ENCODE results near the gene CDC42BPB. TPM values are rescaled to one million over a fixed set of nuclear protein-coding genes. Genes with fewer than 3 reads are reported as not detected.

Gene CDC42BPB
- total and polyA plus RNA-seq, 2 experiments from 2014 or later: 13.0 to 106 TPM

DNA sequence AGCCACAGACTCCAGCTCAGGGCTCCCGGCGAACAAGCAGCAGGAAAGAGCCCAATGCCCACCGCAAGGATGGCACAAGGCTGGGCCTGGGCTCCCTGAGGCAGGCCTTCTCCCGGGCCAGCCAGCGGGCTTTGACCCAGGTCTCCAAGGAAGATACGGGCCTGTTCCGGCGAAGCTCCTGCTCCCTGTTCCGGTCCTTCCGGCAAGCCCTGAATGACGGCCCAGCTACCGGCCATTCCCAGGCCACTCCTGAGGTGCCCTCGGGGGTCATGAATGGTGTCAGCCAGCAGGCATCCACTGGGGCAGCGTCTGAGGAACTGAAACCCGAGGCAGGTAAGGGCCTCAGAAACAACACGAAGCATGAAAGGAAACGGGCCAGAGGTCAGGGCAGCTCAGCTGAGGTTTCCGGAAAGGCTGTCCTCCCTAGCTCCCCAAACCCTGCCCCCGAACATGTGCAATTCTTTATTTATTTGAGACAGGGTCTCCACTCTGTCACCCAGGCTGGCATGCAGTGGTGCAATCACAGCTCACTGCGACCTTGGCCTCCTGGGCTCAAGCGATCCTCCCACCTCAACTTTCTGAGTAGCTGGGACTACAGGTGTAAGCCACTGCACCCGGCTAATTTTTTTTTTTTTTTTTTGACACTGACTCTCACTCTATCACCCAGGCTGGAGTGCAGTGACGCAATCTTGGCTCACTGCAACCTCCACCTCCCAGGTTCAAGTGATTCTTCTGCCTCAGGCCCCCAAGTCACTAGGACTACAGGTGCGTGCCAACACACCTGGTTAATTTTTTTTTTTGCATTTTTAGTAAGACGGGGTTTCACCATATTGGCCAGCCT, 43.2 kb upstream of the CDC42BPB start:
- Histone ChIP-seq H3K4me3 (no peak overlapping the region), H3K79me2 (ENCODE audit: insufficient read depth) (no peaks in the 10 kb centered on the region), H3F3A (ENCODE audit: insufficient read depth) (no peaks in the 10 kb centered on the region), H3K4me1 (ENCODE audit: insufficient read depth) (no peaks in the 10 kb centered on the region), H3K9me2 (ENCODE audit: insufficient read depth) (no peaks in the 10 kb centered on the region), H3K9ac (no peak overlapping the region), H4K20me1 (ENCODE audit: insufficient read depth) (no peaks in the 10 kb centered on the region), H3K4me2 (ENCODE audit: unreplicated experiment) (no peak overlapping the region), H3K27me3 (replicated peaks; ENCODE audit: insufficient read depth) (peaks cover 16% of the 10 kb centered on the region), H3K36me3 (ENCODE audit: low read depth) (no peaks in the 10 kb centered on the region), H3K9me3 (ENCODE audit: low read depth) (no peaks in the 10 kb centered on the region), H3K27ac (no peak overlapping the region), H2AFZ (no peak overlapping the region)
- TF ChIP-seq EZH2 (IDR thresholded peaks at IDR 0.05; ENCODE audit: insufficient read depth, poor library complexity, severe bottlenecking) (no peak), EZH2phosphoT487 (IDR thresholded peaks at IDR 0.05; ENCODE audit: insufficient read depth, low read depth) (no peak)
- DNase-seq: no peak
- in situ Hi-C loops (cut with MboI): no loop called here
- WGBS, 2 experiments (ENCODE audit: low coverage in 1 of 2, low lambda C conversion rate in 2 of 2, missing lambda C conversion rate in 2 of 2): 84 to 85% methylated on average over 24 to 25 of the region's 25 CpGs

DNA sequence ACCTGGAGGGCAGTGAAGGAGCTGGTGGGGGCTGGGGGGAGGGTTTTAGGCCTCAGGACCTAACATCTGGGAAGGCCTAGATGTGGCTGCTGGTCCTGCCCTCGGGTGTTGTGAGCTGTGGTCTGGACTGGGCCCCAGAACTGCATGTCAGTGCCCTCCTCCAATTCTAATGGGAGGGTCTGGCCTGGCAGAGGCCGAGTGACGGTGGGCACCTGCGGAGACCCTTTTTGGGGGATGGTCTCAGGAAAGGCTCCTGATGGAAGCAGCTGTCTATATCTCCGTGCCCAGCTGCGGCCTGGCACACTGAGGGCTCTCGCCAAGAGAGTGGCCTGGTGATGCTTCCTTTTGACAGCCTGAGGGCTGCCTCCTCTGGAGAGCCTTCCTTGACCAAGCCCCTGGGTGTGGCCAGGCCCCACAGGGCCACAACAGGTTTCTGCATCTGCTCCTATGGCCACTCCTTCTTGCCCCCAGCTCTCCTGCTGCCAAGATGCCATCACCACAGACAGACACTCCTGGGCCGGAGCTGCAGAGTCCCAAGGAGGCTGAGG, 42.5 kb upstream of the CDC42BPB start:
- H3K36me3 ChIP-seq (ENCODE audit: low read depth): no peaks in the 10 kb centered on the region
- H3K9me2 ChIP-seq (ENCODE audit: insufficient read depth): no peaks in the 10 kb centered on the region
- no peak overlapping the region for H3K4me2 ChIP-seq (ENCODE audit: unreplicated experiment)
- TF ChIP-seq EZH2 (IDR thresholded peaks at IDR 0.05; ENCODE audit: insufficient read depth, poor library complexity, severe bottlenecking) (no peak), EZH2phosphoT487 (IDR thresholded peaks at IDR 0.05; ENCODE audit: insufficient read depth, low read depth) (no peak)
- no peak for DNase-seq
- H3K4me3 ChIP-seq: no peak overlapping the region
- no peaks in the 10 kb centered on the region for H4K20me1 ChIP-seq (ENCODE audit: insufficient read depth)
- no peaks in the 10 kb centered on the region for H3K9me3 ChIP-seq (ENCODE audit: low read depth)
- H3K79me2 ChIP-seq (ENCODE audit: insufficient read depth): no peaks in the 10 kb centered on the region
- H3K4me1 ChIP-seq (ENCODE audit: insufficient read depth): no peaks in the 10 kb centered on the region
- WGBS, 2 experiments (ENCODE audit: low coverage in 1 of 2, low lambda C conversion rate in 2 of 2, missing lambda C conversion rate in 2 of 2): 75 to 79% methylated on average over 4 to 8 of the region's 8 CpGs
- no peak overlapping the region for H2AFZ ChIP-seq
- H3F3A ChIP-seq (ENCODE audit: insufficient read depth): no peaks in the 10 kb centered on the region
- H3K27ac ChIP-seq: no peak overlapping the region
- H3K9ac ChIP-seq: no peak overlapping the region
- in situ Hi-C loops (cut with MboI): no loop called here
- peaks cover 16% of the 10 kb centered on the region for H3K27me3 ChIP-seq (replicated peaks; ENCODE audit: insufficient read depth)

DNA sequence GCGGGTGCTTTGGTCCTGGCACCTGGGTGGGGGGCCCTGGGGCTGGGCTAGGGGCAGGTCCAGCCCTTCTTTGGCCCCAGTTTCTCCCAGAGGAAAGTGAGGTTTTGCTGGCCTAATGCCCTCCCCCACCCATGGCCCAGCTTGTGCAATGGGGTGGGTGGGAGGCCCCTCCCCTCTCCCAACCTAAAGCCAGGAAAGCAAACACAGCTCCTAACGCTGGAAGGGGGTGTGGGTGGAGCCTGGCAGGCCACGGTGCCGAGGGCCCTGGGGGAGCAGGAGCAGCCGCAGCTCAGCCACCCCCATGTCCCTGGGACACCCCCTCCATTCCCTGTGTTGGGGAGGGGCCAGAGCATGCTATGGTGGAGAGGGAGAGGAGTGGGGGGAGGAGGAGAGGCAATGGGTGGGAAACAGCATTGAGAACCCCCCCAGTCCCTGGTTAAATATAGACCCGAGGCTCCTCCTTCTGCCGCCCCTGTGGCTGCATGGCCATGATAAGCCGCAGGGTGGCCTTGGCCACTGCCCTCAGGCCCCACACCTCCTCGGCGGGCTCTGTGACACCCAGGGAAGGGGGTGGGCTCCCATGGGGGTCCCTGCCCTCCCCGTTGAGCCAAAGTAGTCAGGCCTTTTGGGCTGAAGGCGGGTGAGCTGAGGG, 41.9 kb upstream of the CDC42BPB start:
- Histone ChIP-seq H3K9me2 (ENCODE audit: insufficient read depth) (no peaks in the 10 kb centered on the region), H3K36me3 (ENCODE audit: low read depth) (no peaks in the 10 kb centered on the region), H3K4me1 (ENCODE audit: insufficient read depth) (no peaks in the 10 kb centered on the region), H3K27me3 (replicated peaks; ENCODE audit: insufficient read depth) (peaks cover 16% of the 10 kb centered on the region), H3K27ac (no peak overlapping the region), H2AFZ (no peak overlapping the region), H4K20me1 (ENCODE audit: insufficient read depth) (no peaks in the 10 kb centered on the region), H3K9ac (no peak overlapping the region), H3F3A (ENCODE audit: insufficient read depth) (no peaks in the 10 kb centered on the region), H3K4me2 (ENCODE audit: unreplicated experiment) (no peak overlapping the region), H3K9me3 (ENCODE audit: low read depth) (no peaks in the 10 kb centered on the region), H3K4me3 (no peak overlapping the region), H3K79me2 (ENCODE audit: insufficient read depth) (no peaks in the 10 kb centered on the region)
- WGBS, 2 experiments (ENCODE audit: low coverage in 1 of 2, low lambda C conversion rate in 2 of 2, missing lambda C conversion rate in 2 of 2): 69 to 79% methylated on average over 8 to 10 of the region's 12 CpGs
- in situ Hi-C loops (cut with MboI): no loop called here
- no peak for DNase-seq
- no peak for TF ChIP-seq EZH2 (IDR thresholded peaks at IDR 0.05; ENCODE audit: insufficient read depth, poor library complexity, severe bottlenecking)
- no peak for TF ChIP-seq EZH2phosphoT487 (IDR thresholded peaks at IDR 0.05; ENCODE audit: insufficient read depth, low read depth)

DNA sequence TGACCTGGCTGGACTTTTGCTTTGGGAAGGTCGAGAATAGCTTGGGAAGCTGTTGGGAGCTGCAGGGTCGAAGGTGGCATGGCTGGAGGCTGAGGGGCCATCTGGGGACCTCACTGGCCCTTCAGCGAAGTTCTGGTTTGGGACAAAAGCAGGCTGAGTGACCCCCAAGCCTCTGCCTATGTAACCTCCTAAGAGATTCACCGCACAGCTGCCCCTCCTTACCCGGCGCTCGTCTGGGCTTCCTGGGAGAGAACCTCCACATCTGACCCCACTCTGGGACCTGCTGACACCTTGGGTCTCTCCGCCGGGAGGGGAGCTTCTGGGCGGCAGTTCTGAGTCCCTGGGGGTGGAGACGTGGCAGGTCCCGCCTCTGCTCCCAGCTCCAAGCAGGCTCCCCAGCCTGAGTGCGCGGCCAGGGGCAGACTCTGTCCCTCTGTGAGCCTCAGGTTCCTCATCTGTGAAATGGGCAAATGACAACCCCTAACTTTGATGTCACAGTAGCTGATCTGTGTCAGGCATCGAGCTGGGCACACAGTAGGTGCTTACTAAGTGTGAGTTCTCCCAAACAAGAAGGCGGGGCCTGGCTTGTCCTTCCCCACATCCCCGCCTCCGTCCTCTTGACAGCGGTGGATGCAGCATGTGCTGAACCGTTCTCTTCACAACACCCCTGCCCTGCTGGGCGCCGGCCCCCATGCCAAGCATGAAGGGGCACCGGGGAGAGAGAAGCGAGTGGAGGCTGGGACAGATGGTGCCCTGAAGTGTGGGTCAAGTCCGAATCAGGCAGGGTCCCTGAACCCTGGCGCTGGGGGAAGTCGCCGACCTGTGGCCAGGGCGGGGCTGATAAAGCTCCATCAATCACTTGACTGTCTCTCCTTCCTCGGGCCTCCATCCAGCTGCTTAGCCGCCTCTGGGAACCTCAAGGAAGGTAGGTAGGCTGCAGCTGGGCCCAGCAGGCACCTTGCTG, 40.9 kb upstream of the CDC42BPB start:
- H3F3A ChIP-seq (ENCODE audit: insufficient read depth): no peaks in the 10 kb centered on the region
- no peaks in the 10 kb centered on the region for H4K20me1 ChIP-seq (ENCODE audit: insufficient read depth)
- no peaks in the 10 kb centered on the region for H3K36me3 ChIP-seq (ENCODE audit: low read depth)
- no peak overlapping the region for H3K4me2 ChIP-seq (ENCODE audit: unreplicated experiment)
- no peak for DNase-seq
- H3K9ac ChIP-seq: no peak overlapping the region
- no peaks in the 10 kb centered on the region for H3K79me2 ChIP-seq (ENCODE audit: insufficient read depth)
- no peaks in the 10 kb centered on the region for H3K9me3 ChIP-seq (ENCODE audit: low read depth)
- no peaks in the 10 kb centered on the region for H3K9me2 ChIP-seq (ENCODE audit: insufficient read depth)
- no peak for TF ChIP-seq EZH2 (IDR thresholded peaks at IDR 0.05; ENCODE audit: insufficient read depth, poor library complexity, severe bottlenecking)
- TF ChIP-seq EZH2phosphoT487 (IDR thresholded peaks at IDR 0.05; ENCODE audit: insufficient read depth, low read depth): no peak
- peaks cover 8% of the 10 kb centered on the region for H3K27me3 ChIP-seq (replicated peaks; ENCODE audit: insufficient read depth)
- in situ Hi-C loops (cut with MboI): no loop called here
- H2AFZ ChIP-seq: no peak overlapping the region
- no peak overlapping the region for H3K27ac ChIP-seq
- no peaks in the 10 kb centered on the region for H3K4me1 ChIP-seq (ENCODE audit: insufficient read depth)
- H3K4me3 ChIP-seq: no peak overlapping the region
- 73 to 74% methylated on average over 30 of the region's 31 CpGs for WGBS, 2 experiments (ENCODE audit: low coverage in 1 of 2, low lambda C conversion rate in 2 of 2, missing lambda C conversion rate in 2 of 2)

Data from GM23248 (cell line).